MM.1S (cell line): ENCODE data around the gene ACTN1.

Experiments
- CTCF ChIP-seq: fragments of 300-600 bp; sonication (generic); IDR thresholded peaks from 2 replicates; pipeline ENCODE4 v1.5.1; 2016; ENCODE audit warnings: antibody characterized with exemption, low read length, mixed read lengths
- EZH2 ChIP-seq: fragments of 300-600 bp; sonication (generic); optimal IDR thresholded peaks from 2 replicates; pipeline ENCODE3; 2017; ENCODE audit warnings: low read depth, mild to moderate bottlenecking, antibody characterized with exemption, low read length, mixed read lengths
- EZH2phosphoT487 ChIP-seq: fragments of 300-600 bp; sonication (generic); IDR thresholded peaks from 2 replicates; pipeline ENCODE4 v1.6.1; 2018; ENCODE audit warnings: antibody characterized with exemption, low read length

- TF ChIP-seq EZH2phosphoT487, result no peak
- no peak for TF ChIP-seq CTCF
- no peak for TF ChIP-seq EZH2
These were observed 39.0 kb downstream of the ACTN1 start for GRCh38 chr14:68939893-68940613.
